ENCODE data around the gene SNAI1.

Gene SNAI1

DNA sequence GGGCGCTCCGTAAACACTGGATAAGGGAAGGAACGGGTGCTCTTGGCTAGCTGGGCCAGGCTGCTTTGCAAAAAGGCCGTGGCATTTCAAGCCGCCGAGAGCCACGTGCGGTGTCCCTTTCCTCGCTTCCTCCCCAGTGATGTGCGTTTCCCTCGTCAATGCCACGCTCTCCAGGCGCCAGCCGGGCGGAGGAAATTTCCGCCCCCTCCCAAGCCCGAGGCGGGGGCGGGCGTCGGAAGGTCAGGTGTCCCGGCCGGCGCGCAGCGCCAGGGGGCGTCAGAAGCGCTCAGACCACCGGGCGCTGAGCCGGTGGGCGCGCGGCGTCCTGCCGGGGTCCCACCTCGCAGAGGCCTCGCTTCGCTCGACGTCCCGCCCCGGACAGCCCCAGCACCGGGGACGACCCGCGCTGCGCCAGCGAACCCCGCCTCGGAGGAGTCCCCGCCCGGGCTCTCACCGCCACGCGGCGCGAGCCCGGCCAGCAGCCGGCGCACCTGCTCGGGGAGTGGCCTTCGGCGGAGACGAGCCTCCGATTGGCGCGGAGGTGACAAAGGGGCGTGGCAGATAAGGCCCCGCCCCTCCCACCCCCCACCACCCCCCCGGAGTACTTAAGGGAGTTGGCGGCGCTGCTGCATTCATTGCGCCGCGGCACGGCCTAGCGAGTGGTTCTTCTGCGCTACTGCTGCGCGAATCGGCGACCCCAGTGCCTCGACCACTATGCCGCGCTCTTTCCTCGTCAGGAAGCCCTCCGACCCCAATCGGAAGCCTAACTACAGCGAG lies at the start of gene SNAI1:
Gene SNAI1 (plus strand): TSS at position 635 of the 777 bp plus-strand sequence. CDS start 80 bp downstream, at position 715.
- TF ChIP-seq YY1 (IDR thresholded peaks at IDR 0.05; ENCODE audit: low read depth): no peak
- TF ChIP-seq CREB1 (IDR thresholded peaks at IDR 0.05; ENCODE audit: low read depth): no peak
- no peak for TF ChIP-seq FOXM1 (IDR thresholded peaks at IDR 0.05; ENCODE audit: borderline replicate concordance, low read depth)
- TF ChIP-seq NFIC (IDR thresholded peaks at IDR 0.05): no peak
- peak; percentile 54 for TF ChIP-seq TAF1 (IDR thresholded peaks at IDR 0.05; ENCODE audit: low read depth)
- TF ChIP-seq USF1 (IDR thresholded peaks at IDR 0.05): peak; percentile 49; the same call in 1 of the 2 replicates
- TF ChIP-seq MAX (IDR thresholded peaks at IDR 0.05): peak; percentile 99
- peak; percentile 57; the same call in 1 of the 2 replicates for TF ChIP-seq ZBTB7A (IDR thresholded peaks at IDR 0.05; ENCODE audit: low read depth)
- TF ChIP-seq RAD21 (IDR thresholded peaks at IDR 0.05; ENCODE audit: low read depth): no peak; the same call in 1 of the 2 replicates
- TF ChIP-seq TEAD4 (IDR thresholded peaks at IDR 0.05): 0 out of 2 replicates have a peak, but pooled peaks have one; percentile 16
- no peak for TF ChIP-seq REST (IDR thresholded peaks at IDR 0.05; ENCODE audit: low read depth)
- TF ChIP-seq EGR1 (IDR thresholded peaks at IDR 0.05): peak; percentile 92
- no peak for TF ChIP-seq CEBPB (IDR thresholded peaks at IDR 0.05)
- TF ChIP-seq TCF12 (IDR thresholded peaks at IDR 0.05; ENCODE audit: low read depth): no peak; the same call in 1 of the 2 replicates
- TF ChIP-seq EP300 (IDR thresholded peaks at IDR 0.05; ENCODE audit: borderline replicate concordance): no peak

GRCh38 chr20:49935746-49936152 lies 47.0 kb upstream of the SNAI1 start:
- TF ChIP-seq USF1 (IDR thresholded peaks at IDR 0.05) (no peak), ZBTB7A (IDR thresholded peaks at IDR 0.05; ENCODE audit: low read depth) (no peak), CEBPB (IDR thresholded peaks at IDR 0.05) (no peak), TEAD4 (IDR thresholded peaks at IDR 0.05) (no peak), NFIC (IDR thresholded peaks at IDR 0.05) (no peak), YY1 (IDR thresholded peaks at IDR 0.05; ENCODE audit: low read depth) (no peak), RAD21 (IDR thresholded peaks at IDR 0.05; ENCODE audit: low read depth) (no peak), REST (IDR thresholded peaks at IDR 0.05; ENCODE audit: low read depth) (no peak)

- peak; percentile 61 for TF ChIP-seq CEBPB (IDR thresholded peaks at IDR 0.05)
- TF ChIP-seq CREB1 (IDR thresholded peaks at IDR 0.05; ENCODE audit: low read depth): peak; percentile 63
- TF ChIP-seq ZBTB7A (IDR thresholded peaks at IDR 0.05; ENCODE audit: low read depth): no peak
- TF ChIP-seq EP300 (IDR thresholded peaks at IDR 0.05; ENCODE audit: borderline replicate concordance): no peak; the same call in 1 of the 2 replicates
- TF ChIP-seq TAF1 (IDR thresholded peaks at IDR 0.05; ENCODE audit: low read depth): peak; percentile 88
- no peak; the same call in 1 of the 2 replicates for TF ChIP-seq TEAD4 (IDR thresholded peaks at IDR 0.05)
- peak; percentile 97 for TF ChIP-seq YY1 (IDR thresholded peaks at IDR 0.05; ENCODE audit: low read depth)
- peak; percentile 75 for TF ChIP-seq EGR1 (IDR thresholded peaks at IDR 0.05)
- no peak for TF ChIP-seq REST (IDR thresholded peaks at IDR 0.05; ENCODE audit: low read depth)
- peak; percentile 40; the same call in 1 of the 2 replicates for TF ChIP-seq MAX (IDR thresholded peaks at IDR 0.05)
- TF ChIP-seq USF1 (IDR thresholded peaks at IDR 0.05): peak; percentile 56; the same call in 1 of the 2 replicates
- 0 out of 2 replicates have a peak, but pooled peaks have one; percentile 7 for TF ChIP-seq FOXM1 (IDR thresholded peaks at IDR 0.05; ENCODE audit: borderline replicate concordance, low read depth)
- no peak for TF ChIP-seq RAD21 (IDR thresholded peaks at IDR 0.05; ENCODE audit: low read depth)
- TF ChIP-seq TCF12 (IDR thresholded peaks at IDR 0.05; ENCODE audit: low read depth): no peak; the same call in 1 of the 2 replicates
- TF ChIP-seq NFIC (IDR thresholded peaks at IDR 0.05): no peak
These were observed 46.4 kb upstream of the SNAI1 start, which contains the start of gene RNF114 for GRCh38 chr20:49936153-49937026. Gene RNF114 (plus strand): TSS chr20:49936397. CDS start chr20:49936413, 16 bp downstream.
